ENCODE results near the gene TMEM242. TPM values are rescaled to one million over a fixed set of nuclear protein-coding genes. Genes with fewer than 3 reads are reported as not detected.

TMEM242 gene
- total and polyA plus RNA-seq, 2 of the 13 experiments (the other 11 are each of a cell fraction or from before 2014, with no cell fraction given), result 5.6 to 11.1 TPM

DNA sequence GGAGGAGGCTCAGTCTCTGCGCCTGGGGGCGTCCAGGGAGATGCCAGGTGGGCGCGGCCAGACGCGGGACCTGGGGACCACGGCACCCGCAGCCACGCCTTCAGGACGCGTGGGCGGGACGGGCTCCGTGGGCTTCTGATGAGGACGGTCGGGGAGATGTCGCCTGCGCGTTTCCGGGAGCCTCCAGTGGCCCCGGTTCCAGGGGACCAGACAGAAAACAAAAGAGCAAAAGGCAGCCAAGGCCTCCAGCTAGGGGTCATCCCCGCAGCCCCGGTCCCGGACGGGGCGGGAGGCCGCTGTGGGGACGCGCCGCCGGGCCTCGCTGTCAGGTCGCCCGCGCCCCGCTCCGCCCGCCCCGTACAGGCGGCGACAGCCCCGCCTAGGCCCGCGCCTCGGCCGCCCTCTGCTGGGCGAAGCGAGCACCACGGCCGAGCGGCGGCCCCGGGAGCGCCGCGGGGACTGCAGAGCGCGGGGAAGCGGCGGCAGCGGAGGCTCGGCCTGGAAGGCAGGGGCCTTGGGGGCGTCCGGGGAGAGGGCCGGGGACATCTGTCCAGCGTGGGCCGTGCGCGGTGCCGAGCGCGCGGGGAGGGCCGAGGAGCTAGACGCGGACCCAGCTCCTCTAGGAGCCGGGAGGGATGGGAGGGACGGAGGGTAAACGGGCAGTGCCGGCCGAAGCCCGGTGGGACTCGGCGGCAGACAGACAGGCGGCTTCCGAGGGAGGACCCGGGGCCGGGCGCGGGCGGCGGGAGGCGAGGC lies 48.7 kb downstream of the TMEM242 start (continued):
- no peak; the same call in 1 of the 2 replicates for TF ChIP-seq HINFP (CRISPR knock-in tag; IDR thresholded peaks at IDR 0.05; ENCODE audit: low read depth)
- TF ChIP-seq ZNF552 (CRISPR knock-in tag; IDR thresholded peaks at IDR 0.05; ENCODE audit: borderline replicate concordance), result no peak
- TF ChIP-seq FOXK2 (IDR thresholded peaks at IDR 0.05), result no peak
- TF ChIP-seq GPN1 (CRISPR knock-in tag; IDR thresholded peaks at IDR 0.05; ENCODE audit: borderline replicate concordance), result no peak
- TF ChIP-seq TCF12 (IDR thresholded peaks at IDR 0.05), result no peak
- TF ChIP-seq TCF12 (CRISPR knock-in tag; IDR thresholded peaks at IDR 0.05), result peak; percentile 66; the same call in 1 of the 2 replicates
- TF ChIP-seq ZFP36L1 (CRISPR knock-in tag; IDR thresholded peaks at IDR 0.05), result no peak
- no peak for TF ChIP-seq POGZ (CRISPR knock-in tag; IDR thresholded peaks at IDR 0.05)
- no peak for TF ChIP-seq ZNF333 (CRISPR knock-in tag; IDR thresholded peaks at IDR 0.05; ENCODE audit: borderline replicate concordance)
- TF ChIP-seq, protein P1, sequence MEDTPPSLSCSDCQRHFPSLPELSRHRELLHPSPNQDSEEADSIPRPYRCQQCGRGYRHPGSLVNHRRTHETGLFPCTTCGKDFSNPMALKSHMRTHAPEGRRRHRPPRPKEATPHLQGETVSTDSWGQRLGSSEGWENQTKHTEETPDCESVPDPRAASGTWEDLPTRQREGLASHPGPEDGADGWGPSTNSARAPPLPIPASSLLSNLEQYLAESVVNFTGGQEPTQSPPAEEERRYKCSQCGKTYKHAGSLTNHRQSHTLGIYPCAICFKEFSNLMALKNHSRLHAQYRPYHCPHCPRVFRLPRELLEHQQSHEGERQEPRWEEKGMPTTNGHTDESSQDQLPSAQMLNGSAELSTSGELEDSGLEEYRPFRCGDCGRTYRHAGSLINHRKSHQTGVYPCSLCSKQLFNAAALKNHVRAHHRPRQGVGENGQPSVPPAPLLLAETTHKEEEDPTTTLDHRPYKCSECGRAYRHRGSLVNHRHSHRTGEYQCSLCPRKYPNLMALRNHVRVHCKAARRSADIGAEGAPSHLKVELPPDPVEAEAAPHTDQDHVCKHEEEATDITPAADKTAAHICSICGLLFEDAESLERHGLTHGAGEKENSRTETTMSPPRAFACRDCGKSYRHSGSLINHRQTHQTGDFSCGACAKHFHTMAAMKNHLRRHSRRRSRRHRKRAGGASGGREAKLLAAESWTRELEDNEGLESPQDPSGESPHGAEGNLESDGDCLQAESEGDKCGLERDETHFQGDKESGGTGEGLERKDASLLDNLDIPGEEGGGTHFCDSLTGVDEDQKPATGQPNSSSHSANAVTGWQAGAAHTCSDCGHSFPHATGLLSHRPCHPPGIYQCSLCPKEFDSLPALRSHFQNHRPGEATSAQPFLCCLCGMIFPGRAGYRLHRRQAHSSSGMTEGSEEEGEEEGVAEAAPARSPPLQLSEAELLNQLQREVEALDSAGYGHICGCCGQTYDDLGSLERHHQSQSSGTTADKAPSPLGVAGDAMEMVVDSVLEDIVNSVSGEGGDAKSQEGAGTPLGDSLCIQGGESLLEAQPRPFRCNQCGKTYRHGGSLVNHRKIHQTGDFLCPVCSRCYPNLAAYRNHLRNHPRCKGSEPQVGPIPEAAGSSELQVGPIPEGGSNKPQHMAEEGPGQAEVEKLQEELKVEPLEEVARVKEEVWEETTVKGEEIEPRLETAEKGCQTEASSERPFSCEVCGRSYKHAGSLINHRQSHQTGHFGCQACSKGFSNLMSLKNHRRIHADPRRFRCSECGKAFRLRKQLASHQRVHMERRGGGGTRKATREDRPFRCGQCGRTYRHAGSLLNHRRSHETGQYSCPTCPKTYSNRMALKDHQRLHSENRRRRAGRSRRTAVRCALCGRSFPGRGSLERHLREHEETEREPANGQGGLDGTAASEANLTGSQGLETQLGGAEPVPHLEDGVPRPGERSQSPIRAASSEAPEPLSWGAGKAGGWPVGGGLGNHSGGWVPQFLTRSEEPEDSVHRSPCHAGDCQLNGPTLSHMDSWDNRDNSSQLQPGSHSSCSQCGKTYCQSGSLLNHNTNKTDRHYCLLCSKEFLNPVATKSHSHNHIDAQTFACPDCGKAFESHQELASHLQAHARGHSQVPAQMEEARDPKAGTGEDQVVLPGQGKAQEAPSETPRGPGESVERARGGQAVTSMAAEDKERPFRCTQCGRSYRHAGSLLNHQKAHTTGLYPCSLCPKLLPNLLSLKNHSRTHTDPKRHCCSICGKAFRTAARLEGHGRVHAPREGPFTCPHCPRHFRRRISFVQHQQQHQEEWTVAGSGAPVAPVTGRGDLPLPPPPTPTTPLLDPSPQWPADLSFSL (CRISPR knock-in tag; IDR thresholded peaks at IDR 0.05), result no peak
- TF ChIP-seq FOSL2 (CRISPR knock-in tag; IDR thresholded peaks at IDR 0.05), result no peak
- no peak for TF ChIP-seq GFI1 (CRISPR knock-in tag; IDR thresholded peaks at IDR 0.05; ENCODE audit: borderline replicate concordance)
- TF ChIP-seq ZFP41 (CRISPR knock-in tag; IDR thresholded peaks at IDR 0.05; ENCODE audit: borderline replicate concordance), result no peak
- TF ChIP-seq, protein P2, sequence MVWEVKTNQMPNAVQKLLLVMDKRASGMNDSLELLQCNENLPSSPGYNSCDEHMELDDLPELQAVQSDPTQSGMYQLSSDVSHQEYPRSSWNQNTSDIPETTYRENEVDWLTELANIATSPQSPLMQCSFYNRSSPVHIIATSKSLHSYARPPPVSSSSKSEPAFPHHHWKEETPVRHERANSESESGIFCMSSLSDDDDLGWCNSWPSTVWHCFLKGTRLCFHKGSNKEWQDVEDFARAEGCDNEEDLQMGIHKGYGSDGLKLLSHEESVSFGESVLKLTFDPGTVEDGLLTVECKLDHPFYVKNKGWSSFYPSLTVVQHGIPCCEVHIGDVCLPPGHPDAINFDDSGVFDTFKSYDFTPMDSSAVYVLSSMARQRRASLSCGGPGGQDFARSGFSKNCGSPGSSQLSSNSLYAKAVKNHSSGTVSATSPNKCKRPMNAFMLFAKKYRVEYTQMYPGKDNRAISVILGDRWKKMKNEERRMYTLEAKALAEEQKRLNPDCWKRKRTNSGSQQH (CRISPR knock-in tag; IDR thresholded peaks at IDR 0.05; ENCODE audit: low read depth), result no peak
- TF ChIP-seq, protein P3, sequence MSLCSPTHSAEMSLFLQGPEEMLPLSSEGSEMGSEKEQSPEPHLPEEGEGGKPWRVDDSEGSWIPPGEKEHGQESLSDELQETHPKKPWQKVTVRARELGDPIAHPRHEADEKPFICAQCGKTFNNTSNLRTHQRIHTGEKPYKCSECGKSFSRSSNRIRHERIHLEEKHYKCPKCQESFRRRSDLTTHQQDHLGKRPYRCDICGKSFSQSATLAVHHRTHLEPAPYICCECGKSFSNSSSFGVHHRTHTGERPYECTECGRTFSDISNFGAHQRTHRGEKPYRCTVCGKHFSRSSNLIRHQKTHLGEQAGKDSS (CRISPR knock-in tag; IDR thresholded peaks at IDR 0.05; ENCODE audit: borderline replicate concordance, low read depth), result peak; percentile 40; the same call in 1 of the 2 replicates
- TF ChIP-seq ZNF138 (CRISPR knock-in tag; IDR thresholded peaks at IDR 0.05; ENCODE audit: low read depth), result no peak; the same call in 1 of the 2 replicates
- no peak for TF ChIP-seq SRSF1 (optimal IDR thresholded peaks at IDR 0.05; ENCODE audit: low read depth, low read length)
- peak; percentile 74; the same call in 1 of the 2 replicates for TF ChIP-seq ZSCAN29 (CRISPR knock-in tag; conservative IDR thresholded peaks at IDR 0.05)
- no peak for TF ChIP-seq ATM (IDR thresholded peaks at IDR 0.05; ENCODE audit: borderline replicate concordance)
- TF ChIP-seq NR2F2 (IDR thresholded peaks at IDR 0.05; ENCODE audit: borderline replicate concordance, low read depth), result no peak
